Lower leg skin (tissue), 3 donors: ENCODE results near the gene FZD2.

ENCODE experiments used
- POLR2A ChIP-seq, 2 donors: fragments of 450-650 bp; IDR thresholded peaks; one replicate each; pipeline ENCODE4 v1.6.1; 2016 to 2017; ENCODE audit warnings: antibody characterized with exemption in 2 of 2, mild to moderate bottlenecking in 1 of 2, moderate library complexity in 1 of 2
- TF ChIP-seq, protein P1 (sequence below), 3 donors: fragments of 450-650 bp; IDR thresholded peaks; one replicate each; pipeline ENCODE4 v1.5.1; 2016; ENCODE audit warnings: antibody characterized with exemption in 3 of 3, mild to moderate bottlenecking in 3 of 3, moderate library complexity in 2 of 3

DNA sequence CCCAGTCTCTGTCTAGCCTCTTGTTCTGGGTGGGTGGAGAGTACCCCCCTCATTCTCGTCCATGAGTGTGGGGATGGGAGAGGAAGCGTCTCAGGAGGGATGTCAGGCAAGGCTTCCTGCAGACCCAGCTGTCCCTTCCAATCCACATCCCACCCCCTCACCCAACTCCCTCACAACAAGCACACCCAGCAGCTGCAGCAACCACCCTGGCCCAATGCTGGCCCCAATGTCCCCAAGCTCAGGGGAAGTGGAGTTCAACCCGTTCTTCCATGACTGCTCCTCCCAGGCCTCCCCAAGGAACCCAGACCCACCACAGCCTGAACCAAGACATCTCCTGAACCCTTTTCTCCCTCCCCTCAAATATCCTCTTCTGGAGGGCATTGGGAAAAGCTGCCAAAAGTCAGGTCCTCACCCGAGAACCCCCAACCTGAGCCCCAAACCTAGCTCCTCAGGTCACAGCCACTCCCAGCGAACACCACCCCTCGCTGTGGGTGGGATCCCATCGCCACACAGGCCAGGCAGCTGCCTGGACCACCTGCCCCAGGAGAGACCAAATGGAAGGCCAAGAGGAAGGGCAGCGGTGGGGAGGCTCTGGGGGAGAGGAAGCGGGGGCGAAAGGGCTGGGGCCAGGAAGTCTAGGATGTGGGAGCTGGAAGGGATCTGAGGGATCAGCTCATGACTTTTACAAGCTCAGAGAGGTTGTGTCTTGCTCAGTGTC is 47.6 kb downstream of the FZD2 start:
- TF ChIP-seq, protein P1, sequence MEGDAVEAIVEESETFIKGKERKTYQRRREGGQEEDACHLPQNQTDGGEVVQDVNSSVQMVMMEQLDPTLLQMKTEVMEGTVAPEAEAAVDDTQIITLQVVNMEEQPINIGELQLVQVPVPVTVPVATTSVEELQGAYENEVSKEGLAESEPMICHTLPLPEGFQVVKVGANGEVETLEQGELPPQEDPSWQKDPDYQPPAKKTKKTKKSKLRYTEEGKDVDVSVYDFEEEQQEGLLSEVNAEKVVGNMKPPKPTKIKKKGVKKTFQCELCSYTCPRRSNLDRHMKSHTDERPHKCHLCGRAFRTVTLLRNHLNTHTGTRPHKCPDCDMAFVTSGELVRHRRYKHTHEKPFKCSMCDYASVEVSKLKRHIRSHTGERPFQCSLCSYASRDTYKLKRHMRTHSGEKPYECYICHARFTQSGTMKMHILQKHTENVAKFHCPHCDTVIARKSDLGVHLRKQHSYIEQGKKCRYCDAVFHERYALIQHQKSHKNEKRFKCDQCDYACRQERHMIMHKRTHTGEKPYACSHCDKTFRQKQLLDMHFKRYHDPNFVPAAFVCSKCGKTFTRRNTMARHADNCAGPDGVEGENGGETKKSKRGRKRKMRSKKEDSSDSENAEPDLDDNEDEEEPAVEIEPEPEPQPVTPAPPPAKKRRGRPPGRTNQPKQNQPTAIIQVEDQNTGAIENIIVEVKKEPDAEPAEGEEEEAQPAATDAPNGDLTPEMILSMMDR (IDR thresholded peaks at IDR 0.05) = no peak
- TF ChIP-seq POLR2A (IDR thresholded peaks at IDR 0.05) = no peak
